Heart right ventricle (tissue), 16 donors: ENCODE data around the gene ZBTB7C. TPM values are rescaled to one million over a fixed set of nuclear protein-coding genes. Genes with fewer than 3 reads are reported as not detected.

Experiments
- ATAC-seq, 8 donors: fragments of 200-7000 bp; cut with Tn5 transposase; one replicate each; pipeline ENCODE4 v1.9.1; 2020; ENCODE audit warnings: mild to moderate bottlenecking in 8 of 8, moderate library complexity in 8 of 8, moderate number of reproducible peaks in 1 of 8
- DNase-seq, 2 donors: peaks; one replicate each; pipeline ENCODE4 v3.0.0-alpha.2; 2020
- H3K27ac ChIP-seq, 10 donors: fragments of 200-600 bp; sonication (generic) in 2 of 10; one replicate each; pipeline versions ENCODE4 v1.5.0 to v1.8.0; 2020 to 2022; ENCODE audit warnings: mild to moderate bottlenecking in 3 of 10
- H3K27me3 ChIP-seq, 7 donors: fragments of 200-600 bp; one replicate each; pipeline ENCODE4 v1.8.0; 2021 to 2022; ENCODE audit warnings: mild to moderate bottlenecking in 2 of 7
- H3K36me3 ChIP-seq, 9 donors: fragments of 200-600 bp; sonication (generic) in 1 of 9; one replicate each; pipeline versions ENCODE4 v1.5.0 to v1.8.0; 2020 to 2022; ENCODE audit warnings: mild to moderate bottlenecking in 2 of 9
- H3K4me1 ChIP-seq, 9 donors: fragments of 200-600 bp; sonication (generic) in 1 of 9; one replicate each; pipeline versions ENCODE4 v1.5.0 to v1.8.0; 2020 to 2022; ENCODE audit warnings: mild to moderate bottlenecking in 4 of 9
- H3K4me3 ChIP-seq, 10 donors: fragments of 200-600 bp; sonication (generic) in 2 of 10; one replicate each; pipeline versions ENCODE4 v1.5.0 to v1.8.0; 2020 to 2022; ENCODE audit warnings: mild to moderate bottlenecking in 7 of 10, moderate library complexity in 2 of 10
- H3K9me3 ChIP-seq, 11 donors: fragments of 200-600 bp in 10 of 11; sonication (generic) in 2 of 11; one replicate each; pipeline versions ENCODE4 v1.5.0 to v1.8.0; 2013 to 2022; ENCODE audit warnings: mild to moderate bottlenecking in 2 of 11, control low read depth in 1 of 11, moderate library complexity in 1 of 11
- CTCF ChIP-seq, 9 donors: fragments of 200-600 bp; sonication (generic) in 2 of 9; IDR thresholded peaks; one replicate each; pipeline versions ENCODE4 v1.5.0 to v1.8.0; 2021 to 2022; ENCODE audit warnings: antibody characterized with exemption in 9 of 9, mild to moderate bottlenecking in 5 of 9, moderate library complexity in 1 of 9
- WGBS, 2 donors: extraction: QIAGEN DNeasy Blood & Tissue Kit; methylation state at CpG; one replicate each; pipeline ENCODE4 v1.1.7; 2013; ENCODE audit warnings: inconsistent platforms in 1 of 2; 5-methylcytosine and 5-hydroxymethylcytosine counted together
- intact Hi-C, 10 donors: fragments of 100-400 bp; cut with DNase I; formaldehyde crosslinking; loops; one replicate each; pipeline versions ENCODE4 v1.11.1 to v1.14.2; 2022
- polyA plus RNA-seq, 2 donors: library from polyadenylated mRNA; stranded (reverse); fragments of 200-250 nt; gene quantifications; one replicate each; pipeline ENCODE4 v1.2.3, GENCODE V29; 2013
- total RNA-seq, 10 donors: library from RNA; stranded (reverse); fragmentation: NEBNext Ultra II Directional in 3 of 10; extraction: Animal tissue kit (Norgen Biotek cat#: 25700) in 3 of 10; gene quantifications; one replicate each; pipeline versions ENCODE4 v1.2.1 to v1.2.4, GENCODE V29; 2021 to 2023
- donor health status: Arrhythmogenic right ventricular cardiomyopathy.
- donor health status: ischemic (EF 13 %, LVEDD 7.1; RV severe dilation, severe dysfunction).
- donor health status: healthy with polysubstance abuse.
- donor health status: DM: no; HTN: yes; CAD: no.
- donor health status: DM: no; HTN: no; CAD: no.
- donor health status: ischemic (EF 25% LVEDD 6.9; RV normal size, moderate dysfunction).
- donor health status: ischemic (EF 25% LVEDD 5.7; RV mildly dilated, moderate dysfunction).
- donor health status: healthy.
- donor health status: DM: yes; HTN: yes; CAD: no.
- donor health status: Ischemic cardiomyopathy.
- donor health status: ischemic (EF 35%, LVEDD 5.7; RV mildly dilated, moderate dysfunction).
- donor health status: nonischemic (EF 11% LVEDD 7.7; RV severe dilation, severe dysfunction).
- donor health status: DM: yes; HTN: yes; CAD: no.
- donor health status: PGD.
- donor health status: ischemic (EF 29% LVEDD 5.4; RV normal size, mild dysfunction).
- donor health status: nonischemic (EF 23%, LVEDD 6.1; RV moderate dilation, normal function).

ZBTB7C gene
- total and polyA plus RNA-seq, 12 donors, result 0.49 to 6.3 (median 1.5) TPM

GRCh38 chr18:48393776-48394175 is 15.4 kb downstream of the ZBTB7C start:
- peaks cover 0 to 9% (median 0%) of the 10 kb centered on the region in 7 donors for H3K27me3 ChIP-seq
- intact Hi-C loops, result no loop called here
- no peaks in the 10 kb centered on the region for H3K36me3 ChIP-seq
- DNase-seq (no peak), ATAC-seq (no peak)
- no peak for TF ChIP-seq CTCF (IDR thresholded peaks at IDR 0.05)
- no peaks in the 10 kb centered on the region for H3K9me3 ChIP-seq
- WGBS, 2 donors, result 96 to 97% methylated on average over 1 of the region's 1 CpG
- H3K4me1 ChIP-seq, result peaks cover 0 to 46% (median 6%) of the 10 kb centered on the region in 9 donors
- no peak overlapping the region for H3K27ac ChIP-seq
- H3K4me3 ChIP-seq, result no peak overlapping the region

- no peak overlapping the region for H3K27ac ChIP-seq
- H3K4me3 ChIP-seq, result no peak overlapping the region
- no peak for TF ChIP-seq CTCF (IDR thresholded peaks at IDR 0.05)
- 88 to 89% methylated on average over 5 of the region's 5 CpGs for WGBS, 2 donors
- H3K9me3 ChIP-seq, result no peaks in the 10 kb centered on the region
- DNase-seq (no peak), ATAC-seq (no peak)
- peaks cover 0 to 46% (median 6%) of the 10 kb centered on the region in 9 donors for H3K4me1 ChIP-seq
- H3K36me3 ChIP-seq, result no peaks in the 10 kb centered on the region
- peaks cover 0 to 9% (median 0%) of the 10 kb centered on the region in 7 donors for H3K27me3 ChIP-seq
- intact Hi-C loops, result no loop called here
Measured at GRCh38 chr18:48393170-48393569, 16.0 kb downstream of the ZBTB7C start.

- intact Hi-C loops, result no loop called here
- DNase-seq, result no peak
- no peaks in the 10 kb centered on the region for H3K9me3 ChIP-seq
- ATAC-seq, result no peak
- peaks cover 0 to 37% (median 6%) of the 10 kb centered on the region in 9 donors for H3K4me1 ChIP-seq
- no peak overlapping the region for H3K27ac ChIP-seq
- WGBS, 2 donors, result 29% methylated on average over 1 of the region's 1 CpG
- no peak overlapping the region for H3K4me3 ChIP-seq
- H3K36me3 ChIP-seq, result no peaks in the 10 kb centered on the region
- TF ChIP-seq CTCF (IDR thresholded peaks at IDR 0.05), result no peak
- peaks cover 0 to 9% (median 0%) of the 10 kb centered on the region in 7 donors for H3K27me3 ChIP-seq
Measured at GRCh38 chr18:48392268-48392667, 16.9 kb downstream of the ZBTB7C start.

- Histone ChIP-seq H3K36me3 (no peaks in the 10 kb centered on the region), H3K9me3 (no peaks in the 10 kb centered on the region), H3K4me3 (no peak overlapping the region), H3K27me3 (peaks cover 0 to 9% (median 0%) of the 10 kb centered on the region in 7 donors), H3K4me1 (peaks cover 0 to 33% (median 6%) of the 10 kb centered on the region in 9 donors), H3K27ac (no peak overlapping the region)
- ATAC-seq, result peak in 6 of 8 donors; percentile 34 to 76 (median 60)
- intact Hi-C loops, result no loop called here
- peak; percentile 34 to 40 for DNase-seq
- 36 to 45% methylated on average over 3 of the region's 3 CpGs for WGBS, 2 donors
- no peak for TF ChIP-seq CTCF (IDR thresholded peaks at IDR 0.05)
Measured at GRCh38 chr18:48391868-48392267, 17.3 kb downstream of the ZBTB7C start.
